ENCODE data around the gene RASEF. TPM values are rescaled to one million over a fixed set of nuclear protein-coding genes. Genes with fewer than 3 reads are reported as not detected.

RASEF gene
- total RNA-seq, 4 donors from 2014 or later, result 43.9 to 65.5 (median 63.1) TPM

DNA sequence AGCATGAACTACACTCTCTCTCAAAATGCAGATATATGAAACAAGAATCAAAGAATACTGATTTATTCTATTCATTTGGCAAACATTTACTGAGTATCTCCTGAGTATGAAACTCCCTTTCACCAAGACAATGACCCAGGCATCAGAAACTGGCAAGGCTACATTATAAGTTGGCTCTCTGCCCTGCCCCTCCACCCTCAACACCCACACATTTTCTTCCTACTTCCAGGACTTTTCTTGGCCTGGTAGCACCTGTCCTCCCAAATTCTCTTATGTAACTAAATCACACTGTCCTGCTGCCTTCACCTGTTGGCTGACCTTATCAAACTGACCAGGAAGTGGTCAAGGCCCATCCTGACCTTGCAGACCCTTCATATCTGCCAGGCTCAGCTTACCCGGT lies 3.5 kb downstream of the RASEF start:
- 96 to 97% methylated on average over 1 of the region's 1 CpG for WGBS, 2 donors
- H3K27me3 ChIP-seq, result no peaks in the 10 kb centered on the region
- H3K9me3 ChIP-seq, result no peaks in the 10 kb centered on the region
- DNase-seq, result peak; percentile 41 to 59
- TF ChIP-seq CTCF (IDR thresholded peaks at IDR 0.05) (no peak), POLR2A (IDR thresholded peaks at IDR 0.05) (no peak)
- no peaks in the 10 kb centered on the region for H3K36me3 ChIP-seq
- intact Hi-C loops (cut with DNase I), result no loop called here
- peaks cover 11 to 20% of the 10 kb centered on the region in 2 donors for H3K4me1 ChIP-seq
- H3K4me3 ChIP-seq (replicated peaks in 1 of 3), result no peak overlapping the region
- H3K27ac ChIP-seq, result peak overlapping the region in 1 of 3 donors; percentile 44

DNA sequence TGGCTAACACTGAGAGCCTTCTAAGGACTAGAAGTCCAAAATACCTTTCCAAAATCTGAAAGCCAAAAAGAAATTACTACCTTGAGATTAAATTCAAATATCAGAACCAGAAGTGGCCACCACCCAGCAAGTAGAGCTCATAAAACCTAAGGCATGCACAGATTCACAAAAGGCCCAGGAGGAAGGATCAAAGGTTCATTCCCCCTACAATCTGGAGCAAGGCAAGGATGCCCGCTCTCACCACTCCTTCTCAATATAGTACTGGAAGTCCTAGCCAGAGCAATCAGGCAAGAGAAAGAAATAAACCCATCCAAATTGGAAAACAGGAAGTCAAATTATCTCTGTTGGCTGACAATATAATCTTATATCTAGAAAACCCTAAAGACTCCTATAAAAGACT lies 6.0 kb downstream of the RASEF start:
- WGBS, 2 donors, result 94 to 97% methylated on average over 1 of the region's 1 CpG
- Histone ChIP-seq H3K27me3 (no peaks in the 10 kb centered on the region), H3K27ac (no peak overlapping the region), H3K36me3 (no peaks in the 10 kb centered on the region), H3K9me3 (no peaks in the 10 kb centered on the region), H3K4me3 (replicated peaks in 1 of 3) (no peak overlapping the region), H3K4me1 (peaks cover 11 to 16% of the 10 kb centered on the region in 2 donors)
- DNase-seq, result no peak
- TF ChIP-seq CTCF (IDR thresholded peaks at IDR 0.05) (no peak), POLR2A (IDR thresholded peaks at IDR 0.05) (no peak)
- intact Hi-C loops (cut with DNase I), result no loop called here

- no peak for TF ChIP-seq POLR2A (IDR thresholded peaks at IDR 0.05)
- TF ChIP-seq CTCF (IDR thresholded peaks at IDR 0.05), result no peak
- DNase-seq, result no peak
- WGBS, 2 donors, result 88 to 89% methylated on average over 2 of the region's 2 CpGs
- H3K4me1 ChIP-seq, result peaks cover 11 to 16% of the 10 kb centered on the region in 2 donors
- no peaks in the 10 kb centered on the region for H3K9me3 ChIP-seq
- no peak overlapping the region for H3K27ac ChIP-seq
- intact Hi-C loops (cut with DNase I), result no loop called here
- H3K36me3 ChIP-seq, result no peaks in the 10 kb centered on the region
- H3K4me3 ChIP-seq (replicated peaks in 1 of 3), result no peak overlapping the region
- no peaks in the 10 kb centered on the region for H3K27me3 ChIP-seq
Measured at GRCh38 chr9:83056174-83056573, 6.8 kb downstream of the RASEF start.

DNA sequence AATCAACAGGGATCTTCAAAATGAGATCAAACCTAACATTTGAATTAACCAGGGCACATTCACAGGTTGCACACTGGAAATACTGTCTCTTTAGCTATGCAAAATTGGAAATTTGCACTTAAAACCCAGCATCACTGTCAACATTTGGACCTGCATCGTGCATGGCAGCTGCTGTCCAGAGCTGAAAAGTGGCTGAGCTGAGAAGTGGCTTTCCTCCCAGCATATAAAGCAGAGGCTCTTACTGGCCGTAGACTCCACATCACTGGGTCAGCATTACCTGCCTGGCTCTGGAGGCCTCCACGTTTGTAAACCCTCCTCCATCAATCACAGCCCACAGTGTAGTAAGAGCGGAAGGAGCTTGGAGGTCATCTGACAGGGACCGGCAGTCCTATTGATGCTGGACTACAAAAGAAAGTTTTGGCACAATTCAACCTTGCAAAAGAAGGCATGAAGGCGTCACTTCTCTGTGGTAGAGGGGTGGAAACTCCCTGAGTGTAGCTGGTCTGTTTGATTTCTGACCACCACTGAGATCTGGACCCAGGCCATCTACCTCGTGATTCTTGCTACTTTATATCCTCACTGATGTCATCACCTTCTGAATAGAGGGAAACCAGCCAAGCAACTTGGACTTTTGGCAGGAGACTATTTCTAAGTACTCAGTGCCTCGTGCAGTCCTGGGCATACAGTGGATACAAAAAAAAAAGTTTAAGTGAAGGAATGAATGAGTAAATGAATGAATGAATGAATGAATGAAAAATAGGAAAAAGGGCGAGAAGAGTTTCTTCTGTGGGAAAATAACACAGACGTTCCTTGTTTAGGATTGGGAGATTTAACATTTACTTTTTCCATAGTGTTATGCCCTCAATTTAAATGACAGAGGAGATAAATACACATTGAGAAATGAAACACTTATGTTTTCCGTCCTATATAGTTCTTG lies 14.8 kb downstream of the RASEF start:
- Histone ChIP-seq H3K36me3 (no peaks in the 10 kb centered on the region), H3K27ac (peak overlapping the region; percentile 55 to 82 (median 75)), H3K4me3 (replicated peaks in 1 of 3) (no peak overlapping the region), H3K4me1 (peaks cover 6 to 16% of the 10 kb centered on the region in 2 donors), H3K9me3 (no peaks in the 10 kb centered on the region), H3K27me3 (no peaks in the 10 kb centered on the region)
- intact Hi-C loops (cut with DNase I), result no loop called here
- 34 to 35% methylated on average over 11 of the region's 11 CpGs for WGBS, 2 donors
- peak; percentile 93 to 94 for DNase-seq
- TF ChIP-seq CTCF (IDR thresholded peaks at IDR 0.05) (no peak), POLR2A (IDR thresholded peaks at IDR 0.05) (no peak)

GRCh38 chr9:83043597-83043996 lies 19.3 kb downstream of the RASEF start:
- Histone ChIP-seq H3K27ac (no peak overlapping the region), H3K4me3 (replicated peaks in 1 of 3) (no peak overlapping the region), H3K9me3 (no peaks in the 10 kb centered on the region), H3K27me3 (no peaks in the 10 kb centered on the region), H3K4me1 (peaks cover 26 to 34% of the 10 kb centered on the region in 2 donors), H3K36me3 (no peaks in the 10 kb centered on the region)
- TF ChIP-seq POLR2A (IDR thresholded peaks at IDR 0.05) (no peak), CTCF (IDR thresholded peaks at IDR 0.05) (no peak)
- intact Hi-C loops (cut with DNase I), result no loop called here
- WGBS, 2 donors, result 70 to 77% methylated on average over 7 of the region's 7 CpGs
- no peak for DNase-seq

Measured in thyroid gland (tissue), 4 donors.